Tibial nerve (tissue), 4 donors: ENCODE data around the gene AK8. TPM values are rescaled to one million over a fixed set of nuclear protein-coding genes. Genes with fewer than 3 reads are reported as not detected.

Experiments
- DNase-seq, 2 donors: peaks; one replicate each; pipeline ENCODE4 v3.0.0-alpha.2; 2019; ENCODE audit warnings: low spot score in 2 of 2
- H3K27ac ChIP-seq, 4 donors: fragments of 200-600 bp; sonication (generic) in 3 of 4; one replicate each; pipeline ENCODE4 v1.5.1; 2017 to 2019; ENCODE audit warnings: mild to moderate bottlenecking in 1 of 4
- H3K27me3 ChIP-seq, 2 donors: fragments of 200-600 bp; sonication (generic) in 1 of 2; one replicate each; pipeline versions ENCODE4 v1.5.1 to v1.6.0; 2017 to 2019
- H3K36me3 ChIP-seq, 3 donors: fragments of 200-600 bp; sonication (generic); one replicate each; pipeline ENCODE4 v1.5.1; 2018 to 2019
- H3K4me1 ChIP-seq, 4 donors: fragments of 200-600 bp; sonication (generic) in 3 of 4; one replicate each; pipeline ENCODE4 v1.5.1; 2017 to 2019
- H3K4me3 ChIP-seq, 4 donors: fragments of 200-600 bp; sonication (generic) in 3 of 4; one replicate each; pipeline ENCODE4 v1.5.1; 2017 to 2019; ENCODE audit warnings: mild to moderate bottlenecking in 1 of 4, moderate library complexity in 1 of 4
- H3K9me3 ChIP-seq, 4 donors: fragments of 200-600 bp; sonication (generic) in 3 of 4; one replicate each; pipeline ENCODE4 v1.5.1; 2017 to 2019
- CTCF ChIP-seq, 5 experiments: fragments of 200-600 bp in 3 of 5; fragments of 450-650 bp in 2 of 5; sonication (generic) in 3 of 5; IDR thresholded peaks; one replicate each; pipeline ENCODE4 v1.5.1; 2016 to 2019; ENCODE audit warnings: antibody characterized with exemption in 5 of 5, mild to moderate bottlenecking in 3 of 5, moderate library complexity in 2 of 5
- EP300 ChIP-seq, 2 donors: sonication (generic); formaldehyde crosslinking; IDR thresholded peaks; one replicate each; pipeline ENCODE4 v1.6.1; 2017; ENCODE audit warnings: antibody characterized with exemption in 2 of 2, mild to moderate bottlenecking in 1 of 2
- POLR2A ChIP-seq, 2 donors: fragments of 450-650 bp; IDR thresholded peaks; one replicate each; pipeline ENCODE4 v1.6.1; 2017; ENCODE audit warnings: antibody characterized with exemption in 2 of 2, mild to moderate bottlenecking in 2 of 2, moderate library complexity in 2 of 2
- WGBS, 2 donors: methylation state at CpG; one replicate each; pipeline ENCODE4 v1.1.5; 2018; 5-methylcytosine and 5-hydroxymethylcytosine counted together
- total RNA-seq, 4 donors: library from RNA; depleted of rRNA; stranded (reverse); fragments of >200 nt; gene quantifications; one replicate each; pipeline ENCODE4 v1.1.0, GENCODE V29; 2016

Gene AK8
- total RNA-seq, 4 donors from 2014 or later: 0.30 to 4.3 (median 1.7) TPM

- Histone ChIP-seq H3K27me3 (no peaks in the 10 kb centered on the region), H3K4me1 (no peaks in the 10 kb centered on the region), H3K27ac (no peak overlapping the region), H3K4me3 (no peak overlapping the region), H3K9me3 (no peaks in the 10 kb centered on the region), H3K36me3 (peaks cover 0 to 83% (median 0%) of the 10 kb centered on the region in 3 donors)
- TF ChIP-seq EP300 (IDR thresholded peaks at IDR 0.05): no peak
- no peak for TF ChIP-seq CTCF (IDR thresholded peaks at IDR 0.05)
- TF ChIP-seq POLR2A (IDR thresholded peaks at IDR 0.05): no peak
- WGBS, 2 donors: 80 to 82% methylated on average over 16 to 18 of the region's 18 CpGs
- no peak for DNase-seq
These were observed 9.4 kb upstream of the AK8 start for GRCh38 chr9:132887181-132888120.

GRCh38 chr9:132886334-132886725 lies 8.2 kb upstream of the AK8 start:
- WGBS, 2 donors: 89 to 90% methylated on average over 5 to 6 of the region's 6 CpGs
- peaks cover 0 to 83% (median 0%) of the 10 kb centered on the region in 3 donors for H3K36me3 ChIP-seq
- H3K4me1 ChIP-seq: no peaks in the 10 kb centered on the region
- no peak overlapping the region for H3K4me3 ChIP-seq
- DNase-seq: no peak
- no peak overlapping the region for H3K27ac ChIP-seq
- no peaks in the 10 kb centered on the region for H3K9me3 ChIP-seq
- H3K27me3 ChIP-seq: no peaks in the 10 kb centered on the region
- no peak for TF ChIP-seq CTCF (IDR thresholded peaks at IDR 0.05)
- TF ChIP-seq POLR2A (IDR thresholded peaks at IDR 0.05): no peak
- no peak for TF ChIP-seq EP300 (IDR thresholded peaks at IDR 0.05)

GRCh38 chr9:132885720-132886333 lies 7.7 kb upstream of the AK8 start:
- H3K9me3 ChIP-seq: no peaks in the 10 kb centered on the region
- no peaks in the 10 kb centered on the region for H3K4me1 ChIP-seq
- WGBS, 2 donors: 49 to 51% methylated on average over 9 of the region's 9 CpGs
- peaks cover 0 to 80% (median 0%) of the 10 kb centered on the region in 3 donors for H3K36me3 ChIP-seq
- H3K27ac ChIP-seq: no peak overlapping the region
- no peak overlapping the region for H3K4me3 ChIP-seq
- DNase-seq: no peak
- TF ChIP-seq CTCF (IDR thresholded peaks at IDR 0.05): no peak
- no peak for TF ChIP-seq POLR2A (IDR thresholded peaks at IDR 0.05)
- TF ChIP-seq EP300 (IDR thresholded peaks at IDR 0.05): no peak
- H3K27me3 ChIP-seq: no peaks in the 10 kb centered on the region

GRCh38 chr9:132883349-132884294 lies 5.5 kb upstream of the AK8 start:
- TF ChIP-seq CTCF (IDR thresholded peaks at IDR 0.05) (no peak), POLR2A (IDR thresholded peaks at IDR 0.05) (no peak)
- no peak for DNase-seq
- peaks cover 0 to 59% (median 0%) of the 10 kb centered on the region in 3 donors for H3K36me3 ChIP-seq
- no peaks in the 10 kb centered on the region for H3K9me3 ChIP-seq
- peaks cover 0 to 16% (median 0%) of the 10 kb centered on the region in 4 donors for H3K4me1 ChIP-seq
- H3K27me3 ChIP-seq: no peaks in the 10 kb centered on the region
- H3K27ac ChIP-seq: no peak overlapping the region
- no peak overlapping the region for H3K4me3 ChIP-seq
- WGBS, 2 donors: 87 to 94% methylated on average over 27 of the region's 27 CpGs
